A172 (cell line): Measurements from ENCODE around the gene SP140L. TPM values are rescaled to one million over a fixed set of nuclear protein-coding genes. Genes with fewer than 3 reads are reported as not detected.
A peak's percentile ranks its signal among the peaks of the same experiment; 100 is the strongest.
"Not testable (repeated sequence)": the region's sequence is repeated elsewhere in the genome, so short reads cannot be mapped to it uniquely, and the experiment has no call there.

Experiments
- DNase-seq: peaks from one replicate; pipeline ENCODE4 v3.0.0-alpha.2; 2015; ENCODE audit warnings: low spot score
- total RNA-seq: library from RNA; depleted of rRNA; stranded (reverse); fragments of >200 nt; shearing (Covaris generic); gene quantifications from 2 replicates; pipeline ENCODE4 v1.2.3, GENCODE V29; 2014

SP140L gene
- total RNA-seq, 1 experiment from 2014 or later, result 13.0 TPM

DNA sequence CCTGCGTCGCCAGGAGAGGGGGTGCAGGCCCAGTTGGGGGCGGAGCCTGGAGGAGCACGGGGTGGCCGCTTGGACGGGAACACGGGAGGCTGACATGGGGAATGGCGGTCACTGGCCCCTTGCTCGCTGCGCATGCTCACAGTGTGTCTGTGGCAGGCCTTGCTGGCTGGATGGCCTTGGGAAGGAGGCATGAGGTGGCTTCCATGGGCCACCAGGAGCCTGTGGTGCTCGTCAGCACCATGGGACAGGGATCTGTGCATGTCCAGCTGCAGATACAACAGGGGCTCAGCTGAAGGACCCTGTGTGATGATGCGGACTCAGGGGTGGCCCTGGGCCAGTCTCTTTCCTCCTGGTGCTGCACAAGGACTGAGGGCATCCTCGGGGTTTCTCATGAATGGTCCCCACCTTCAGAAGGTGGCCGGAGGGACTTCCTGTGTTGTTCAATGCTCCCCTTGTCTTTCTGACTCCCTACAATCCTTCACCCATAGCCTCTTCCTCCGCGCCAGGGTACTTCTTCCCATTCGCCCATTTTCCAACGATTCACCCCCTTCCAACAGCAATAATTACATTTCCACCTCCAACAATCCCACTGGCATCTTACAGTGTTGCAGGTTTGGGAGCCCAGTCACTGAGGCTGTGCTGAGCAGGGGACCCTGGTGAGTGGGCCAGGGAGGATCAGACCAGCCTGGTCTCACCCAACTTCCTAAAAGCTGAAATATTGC, 3.4 kb upstream of the SP140L start:
- no peak for DNase-seq

DNA sequence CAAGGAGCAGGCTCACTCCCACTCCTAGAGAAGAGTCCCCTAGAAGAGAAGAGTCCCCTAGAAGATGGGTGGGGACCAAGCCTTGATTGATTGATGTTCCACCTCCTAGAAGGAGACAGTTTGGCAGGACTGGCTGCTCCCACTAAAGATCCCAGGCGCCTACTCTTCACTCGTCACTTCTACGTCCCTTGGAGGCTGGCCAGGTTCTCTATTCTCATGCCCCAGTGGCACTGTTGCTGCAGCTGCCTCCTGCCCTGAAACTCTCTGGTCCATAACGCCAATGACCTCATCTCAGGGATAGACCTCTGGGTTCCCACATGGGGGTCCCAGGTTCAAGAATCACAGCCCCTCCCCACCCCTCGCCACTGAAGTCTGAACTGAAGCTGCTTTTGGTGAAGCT, 2.5 kb upstream of the SP140L start:
- DNase-seq, result no peak

DNA sequence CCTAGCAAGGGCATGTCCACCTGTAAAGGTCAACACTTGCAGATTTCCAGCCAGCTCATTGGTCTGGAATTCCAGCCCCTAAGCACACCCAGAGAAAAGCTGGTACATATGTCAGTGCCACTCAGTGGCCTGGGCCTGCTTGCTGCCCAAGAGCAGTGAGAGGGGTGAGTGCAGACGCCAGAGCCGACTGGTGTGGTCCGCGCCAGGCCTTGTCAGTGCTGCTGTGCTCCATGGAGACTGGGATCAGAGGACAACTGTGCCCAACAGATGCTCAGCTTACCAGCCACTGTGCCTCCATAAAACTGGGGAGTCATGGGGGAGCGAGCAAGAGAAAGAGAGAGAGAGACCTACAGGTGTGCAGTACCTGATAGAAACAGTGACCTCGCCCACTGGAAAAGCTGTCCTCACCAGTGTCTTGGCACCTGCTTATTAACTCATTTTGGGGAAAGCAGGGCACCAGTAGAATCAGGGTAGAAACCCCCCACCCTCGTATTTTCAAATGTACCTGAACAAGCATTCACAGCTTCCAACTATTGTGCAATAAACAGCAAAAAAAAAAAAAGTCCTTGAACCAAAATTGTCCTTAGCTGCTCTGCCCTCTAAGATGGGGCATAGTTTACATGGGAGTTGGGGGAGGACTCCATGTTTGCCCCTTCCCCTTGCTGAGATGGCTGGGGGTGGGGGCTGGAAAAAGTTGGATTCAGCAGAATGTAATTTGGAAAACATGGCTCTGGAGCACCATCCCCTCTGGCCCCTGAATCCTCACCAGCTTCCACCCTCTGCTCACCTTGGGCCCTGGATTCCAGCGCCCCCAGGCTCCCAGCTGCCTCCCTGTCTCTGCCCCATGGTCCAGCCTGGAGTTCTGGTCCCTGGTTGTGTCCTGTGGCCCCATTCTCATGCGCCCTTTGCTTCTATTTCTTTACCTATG, 1.4 kb upstream of the SP140L start:
- DNase-seq, result no peak

DNA sequence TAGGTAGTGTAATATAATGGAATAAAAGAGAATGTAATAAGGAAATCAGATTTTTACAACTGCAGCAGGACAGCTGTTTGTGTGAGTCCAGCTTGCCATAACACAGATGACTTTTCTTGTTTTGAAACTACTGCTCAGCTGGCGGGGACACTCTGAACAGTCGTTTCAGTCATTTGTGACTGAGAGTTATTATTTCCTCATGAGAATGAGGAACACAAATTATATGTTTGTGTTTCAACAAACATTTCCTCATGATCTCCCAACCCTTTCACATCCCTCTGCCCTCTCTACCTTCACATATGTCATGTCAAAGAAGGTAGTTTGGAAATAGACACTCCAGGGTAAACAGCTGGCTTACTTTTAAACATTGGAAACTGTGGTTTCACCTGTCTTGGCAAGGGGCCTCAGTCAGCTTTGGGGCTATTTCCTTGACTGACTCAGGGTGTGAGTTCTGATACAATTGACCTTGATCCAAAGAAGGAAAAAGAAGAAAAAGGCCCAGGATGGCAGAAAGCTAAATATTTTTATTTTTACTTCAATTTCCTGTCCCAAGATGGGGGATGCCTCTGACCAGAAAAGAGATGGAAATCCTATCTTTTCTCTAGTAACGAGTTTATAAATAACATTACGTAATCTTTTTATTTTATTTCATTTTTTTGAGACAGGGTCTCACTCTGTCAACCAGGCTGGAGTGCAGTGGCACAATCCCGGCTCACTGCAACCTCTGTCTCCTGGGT, 593 bp downstream of the SP140L start:
- no peak for DNase-seq

DNA sequence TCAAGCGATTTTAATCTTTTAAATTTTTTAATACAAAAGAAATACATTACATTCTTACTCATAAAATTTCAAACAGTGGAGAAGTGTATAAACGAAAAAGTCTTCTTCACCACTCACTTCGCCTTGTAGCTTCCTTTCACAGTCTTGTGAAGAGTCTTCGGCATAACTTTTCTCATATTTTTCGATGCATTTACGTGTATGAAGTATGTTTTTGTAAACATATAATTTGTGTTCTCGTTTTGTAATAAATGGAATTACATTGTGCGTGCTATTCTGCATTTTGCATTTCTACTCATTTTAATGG, 1.1 kb downstream of the SP140L start:
- DNase-seq, result no peak

DNA sequence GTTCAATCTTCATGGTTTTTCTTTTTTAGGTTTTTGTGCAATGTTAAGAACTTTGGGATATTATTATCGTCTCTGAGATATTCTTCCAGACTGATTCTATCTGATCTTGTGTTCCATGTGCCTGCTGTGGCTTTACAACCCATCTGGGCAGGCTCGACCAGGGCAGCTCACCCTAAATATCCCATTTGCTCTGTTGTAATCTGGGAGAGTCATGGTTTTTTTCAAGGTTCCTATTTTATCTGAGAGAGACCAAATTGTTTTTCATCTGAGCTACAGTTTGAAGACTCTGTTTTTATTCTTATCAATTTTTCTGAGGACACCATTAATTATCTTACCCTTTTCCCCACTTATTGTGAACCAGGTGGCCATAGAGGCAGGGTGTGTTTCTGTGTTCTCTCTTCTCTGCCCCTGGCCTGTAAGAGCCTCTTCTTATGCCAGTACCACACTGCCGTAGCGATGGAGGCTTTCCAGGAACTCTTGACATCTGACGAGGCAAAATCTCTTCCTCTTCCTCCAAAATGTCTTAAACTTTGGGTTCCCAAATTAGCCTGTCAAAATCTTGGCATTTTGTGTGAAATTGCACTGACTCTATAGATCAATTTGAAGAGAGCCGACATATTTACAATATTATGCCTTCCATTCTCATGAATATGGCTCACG, 3.1 kb downstream of the SP140L start:
- DNase-seq, result no peak

DNA sequence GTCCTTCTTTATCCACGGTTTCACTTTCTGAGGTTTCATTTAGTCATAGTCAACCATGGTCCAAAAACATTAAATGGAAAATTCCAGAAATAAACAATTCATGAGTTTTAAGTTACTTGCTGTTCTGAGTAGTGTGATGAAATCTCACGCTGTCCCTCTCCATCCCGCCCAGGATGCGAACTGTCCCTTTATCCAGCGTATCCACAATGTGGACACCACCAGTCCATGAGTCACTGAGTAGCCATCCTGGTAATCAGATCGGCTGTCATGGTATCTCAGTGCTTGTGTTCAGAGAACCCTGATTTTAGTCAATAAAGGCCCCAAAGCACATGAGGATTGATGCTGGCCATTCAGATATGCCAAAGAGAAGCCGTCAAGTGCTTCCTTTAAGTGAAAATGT, 3.7 kb downstream of the SP140L start:
- peak; percentile 54 for DNase-seq

DNA sequence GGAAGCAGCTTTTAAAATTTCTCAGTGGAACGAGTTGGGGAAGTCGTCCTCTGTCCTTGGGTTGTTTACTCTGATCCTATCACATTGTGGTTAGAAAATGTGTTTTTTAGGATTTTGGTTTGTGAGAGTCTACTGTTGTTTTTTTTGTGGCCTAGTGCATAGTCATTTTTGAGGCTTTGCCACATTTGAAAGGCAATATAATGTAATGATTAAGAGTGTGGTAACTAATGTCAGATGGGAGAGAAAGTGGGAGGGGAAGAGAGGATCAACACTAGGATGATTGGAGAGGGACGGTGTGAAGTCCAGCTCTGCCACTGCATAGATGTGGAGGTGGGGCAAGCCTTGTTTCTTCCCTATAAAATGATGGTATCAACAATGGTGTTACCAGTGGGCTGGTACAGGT, 8.5 kb downstream of the SP140L start:
- no peak for DNase-seq

DNA sequence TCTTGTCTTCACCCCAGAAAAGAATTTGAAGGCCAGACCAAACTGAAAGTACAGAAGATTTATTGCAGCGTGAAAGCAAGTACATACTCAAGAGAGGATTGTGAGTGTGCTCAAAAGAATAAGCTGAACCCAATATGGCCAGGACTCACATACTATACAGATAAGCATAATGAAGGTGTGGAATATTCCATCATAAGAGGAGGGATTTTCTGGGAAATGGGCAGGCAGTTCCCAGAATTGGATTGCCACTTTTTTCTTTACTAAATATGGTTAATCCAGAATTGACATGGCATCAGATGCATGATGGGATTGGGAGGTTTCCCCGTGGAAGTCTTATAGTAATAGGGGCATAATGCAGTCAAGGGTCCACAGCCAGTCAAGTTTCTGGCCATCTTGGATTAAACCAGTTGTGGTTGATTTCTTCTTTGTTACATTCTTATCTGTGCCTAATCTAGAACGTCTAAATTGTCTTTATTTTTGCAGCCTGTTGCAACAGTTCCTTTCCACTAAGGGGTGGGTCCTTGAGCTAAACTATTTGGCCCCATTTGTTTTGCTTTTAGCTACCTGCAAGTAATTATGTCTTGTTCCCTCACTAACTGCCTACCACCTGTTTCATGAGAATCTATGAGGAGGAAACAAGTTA, 9.0 kb downstream of the SP140L start:
- DNase-seq, result no peak

DNA sequence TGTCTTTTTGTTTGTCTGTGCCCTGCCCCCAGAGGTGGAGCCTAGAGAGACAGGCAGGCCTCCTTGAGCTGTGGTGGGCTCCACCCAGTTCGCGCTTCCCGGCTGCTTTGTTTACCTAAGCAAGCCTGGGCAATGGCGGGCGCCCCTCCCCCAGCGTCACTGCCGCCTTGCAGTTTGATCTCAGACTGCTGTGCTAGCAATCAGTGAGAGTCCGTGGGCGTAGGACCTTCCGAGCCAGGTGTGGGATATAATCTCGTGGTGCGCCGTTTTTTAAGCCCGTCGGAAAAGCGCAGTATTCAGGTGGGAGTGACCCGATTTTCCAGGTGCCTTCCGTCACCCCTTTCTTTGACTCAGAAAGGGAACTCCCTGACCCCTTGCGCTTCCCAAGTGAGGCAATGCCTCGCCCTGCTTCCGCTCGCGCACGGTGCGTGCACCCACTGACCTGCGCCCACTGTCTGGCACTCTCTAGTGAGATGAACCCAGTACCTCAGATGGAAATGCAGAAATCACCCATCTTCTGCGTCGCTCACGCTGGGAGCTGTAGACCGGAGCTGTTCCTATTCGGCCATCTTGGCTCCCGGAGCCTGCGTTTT, 15.0 kb downstream of the SP140L start:
- DNase-seq, result not testable (repeated sequence)

DNA sequence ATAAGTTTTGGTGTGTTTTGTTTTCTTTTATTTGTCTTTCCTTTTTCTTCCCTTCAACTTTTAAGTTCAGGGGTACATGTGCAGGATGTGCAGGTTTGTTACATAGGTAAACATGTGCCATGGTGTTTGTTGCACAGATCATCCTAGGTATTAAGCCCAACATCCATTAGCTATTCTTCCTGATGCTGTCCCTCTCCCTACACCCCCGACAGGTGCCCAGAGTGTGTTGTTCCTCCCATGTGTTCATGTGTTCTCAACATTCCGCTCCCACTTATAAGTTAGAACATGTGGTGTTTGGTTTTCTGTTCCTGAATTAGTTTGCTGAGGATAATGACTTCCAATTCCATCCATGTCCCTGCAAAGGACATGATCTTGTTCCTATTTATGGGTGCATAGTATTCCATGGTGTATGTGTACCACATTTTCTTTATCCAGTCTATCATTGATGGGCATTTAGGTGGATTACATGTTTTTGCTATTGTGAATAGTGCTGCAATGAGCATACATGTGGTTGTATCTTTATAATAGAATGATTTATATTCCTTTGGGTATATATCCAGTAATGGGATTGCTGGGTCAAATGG, 16.1 kb downstream of the SP140L start:
- DNase-seq, result not testable (repeated sequence)

DNA sequence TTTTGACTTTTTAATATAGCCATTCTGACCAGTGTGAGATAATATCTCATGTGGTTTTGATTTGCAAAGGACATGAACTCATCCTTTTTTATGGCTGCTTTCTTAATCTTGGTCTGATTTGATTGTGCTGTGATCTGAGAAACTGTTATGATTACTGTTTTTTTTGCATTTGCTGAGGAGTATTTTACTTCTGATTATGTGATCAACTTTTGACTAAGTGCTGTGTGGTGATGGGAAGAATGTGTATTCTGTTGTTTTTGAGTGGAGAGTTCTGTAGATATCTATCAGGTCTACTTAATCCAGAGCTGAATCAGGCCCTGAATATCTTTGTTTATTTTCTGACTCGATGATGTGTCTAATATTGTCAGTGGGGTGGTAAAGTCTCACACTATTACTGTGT, 16.8 kb downstream of the SP140L start:
- no peak for DNase-seq

DNA sequence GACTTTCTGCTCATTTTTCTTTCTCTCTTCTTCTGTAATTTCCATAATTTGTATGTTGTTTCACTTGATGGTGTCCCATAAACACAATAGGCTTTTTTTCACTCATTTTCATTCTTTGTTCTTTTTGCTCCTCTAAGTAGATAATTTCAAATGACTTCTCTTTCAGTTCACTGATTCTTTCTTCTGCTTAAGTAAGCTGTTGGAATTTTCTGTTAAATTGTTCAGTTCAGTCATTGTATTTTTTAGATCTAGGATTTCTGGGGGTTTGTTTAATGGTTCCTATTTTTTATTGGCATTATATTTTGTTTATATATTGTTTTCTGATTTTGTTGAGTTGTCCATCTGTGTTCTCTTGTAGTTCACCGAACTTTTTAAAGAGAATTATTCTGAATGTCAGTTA, 19.5 kb downstream of the SP140L start:
- no peak for DNase-seq

DNA sequence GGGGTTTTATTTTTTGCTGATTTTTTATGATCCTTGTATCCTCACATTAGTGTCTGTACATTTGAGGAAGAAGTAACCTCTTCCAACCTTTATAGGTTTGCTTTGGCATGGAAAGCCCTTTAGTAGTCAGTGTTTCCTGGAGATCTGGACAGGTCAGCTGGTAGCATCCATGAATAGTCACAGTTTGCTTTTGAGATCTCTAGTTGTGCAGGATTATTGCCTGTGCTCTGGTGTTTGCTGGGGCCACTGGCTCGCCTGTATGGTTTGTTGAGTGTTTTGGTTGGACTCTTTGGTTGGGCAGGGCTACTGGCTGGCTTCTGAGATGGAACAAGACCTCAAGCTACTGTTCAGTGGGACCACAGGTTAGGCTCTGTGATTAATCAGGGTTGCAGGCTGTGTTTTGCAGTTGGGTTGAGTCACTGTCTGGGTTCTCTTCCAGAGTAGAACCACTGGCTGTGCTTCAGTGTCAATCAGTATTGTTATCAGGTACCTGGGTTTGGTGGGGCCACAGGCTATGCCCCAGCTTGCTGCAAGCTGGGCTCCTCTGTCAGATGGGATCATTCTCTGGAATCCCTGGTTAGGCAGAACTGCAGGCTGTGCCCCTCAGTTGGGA, 20.0 kb downstream of the SP140L start:
- DNase-seq, result no peak

DNA sequence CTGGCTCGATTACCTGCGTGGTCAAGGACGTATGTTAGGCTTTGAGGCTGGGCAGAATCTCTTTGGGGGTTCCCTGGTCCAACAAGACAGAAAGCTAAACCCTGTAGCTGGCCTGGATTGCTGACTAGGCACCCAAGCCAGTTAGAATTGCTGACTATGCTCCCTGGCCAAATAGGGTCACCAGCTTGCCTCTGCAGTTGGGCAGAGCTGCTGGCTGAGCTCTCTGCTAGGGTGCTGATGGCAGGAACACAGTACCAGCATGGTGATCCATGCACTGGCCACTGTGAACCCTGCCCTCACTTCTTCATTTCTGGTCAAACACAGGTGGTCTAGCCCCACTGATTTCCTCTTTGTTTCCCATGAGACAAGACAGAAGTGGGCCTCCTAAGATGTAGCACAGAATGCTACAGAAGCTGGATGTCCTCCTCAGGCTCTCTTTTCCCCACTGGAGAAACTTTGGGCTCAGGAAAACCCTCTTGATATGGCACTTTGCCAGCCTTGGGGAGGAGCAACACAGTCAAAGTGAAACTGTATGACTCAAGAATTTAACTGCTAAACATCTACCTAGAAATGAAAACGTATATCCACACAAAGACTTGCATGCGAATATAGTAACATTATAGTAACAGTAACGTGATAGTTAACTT, 20.8 kb downstream of the SP140L start:
- DNase-seq, result peak; percentile 11

DNA sequence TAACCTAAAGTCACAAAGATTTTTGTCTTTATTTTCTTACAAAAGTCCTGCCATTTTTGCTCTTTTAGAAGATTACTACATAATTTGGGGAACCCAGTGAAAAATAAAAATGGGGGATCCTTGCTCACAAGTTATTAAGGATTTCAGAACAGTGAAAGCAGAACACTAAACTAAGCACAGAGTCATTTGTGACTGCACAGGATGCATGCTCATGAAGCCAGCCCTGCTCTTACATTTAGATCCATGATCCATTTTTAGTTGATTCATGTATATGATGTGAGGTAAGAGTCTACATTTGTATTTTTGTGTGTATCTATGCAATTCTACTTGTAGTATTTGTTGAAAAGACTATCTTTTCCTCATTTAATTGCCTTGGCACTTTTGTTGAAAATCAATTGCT, 21.8 kb downstream of the SP140L start:
- no peak for DNase-seq

DNA sequence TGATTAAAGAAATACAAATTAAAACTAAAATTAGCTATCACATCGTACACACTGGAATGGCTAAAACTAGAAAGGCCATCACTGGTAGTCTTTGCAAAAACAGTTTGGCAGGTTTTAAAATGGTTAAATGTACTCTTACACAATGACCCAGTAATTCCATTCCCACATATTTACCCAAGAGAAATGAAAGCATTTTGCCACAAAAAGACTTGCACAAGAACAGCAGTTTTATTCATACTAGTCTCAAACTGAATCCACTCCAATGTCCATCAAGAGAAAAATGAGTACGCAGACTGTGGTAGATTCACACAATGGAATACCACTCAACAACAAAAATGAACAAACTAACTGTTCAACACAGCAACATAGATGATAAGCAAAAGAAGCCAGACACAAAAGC, 29.1 kb downstream of the SP140L start:
- no peak for DNase-seq

DNA sequence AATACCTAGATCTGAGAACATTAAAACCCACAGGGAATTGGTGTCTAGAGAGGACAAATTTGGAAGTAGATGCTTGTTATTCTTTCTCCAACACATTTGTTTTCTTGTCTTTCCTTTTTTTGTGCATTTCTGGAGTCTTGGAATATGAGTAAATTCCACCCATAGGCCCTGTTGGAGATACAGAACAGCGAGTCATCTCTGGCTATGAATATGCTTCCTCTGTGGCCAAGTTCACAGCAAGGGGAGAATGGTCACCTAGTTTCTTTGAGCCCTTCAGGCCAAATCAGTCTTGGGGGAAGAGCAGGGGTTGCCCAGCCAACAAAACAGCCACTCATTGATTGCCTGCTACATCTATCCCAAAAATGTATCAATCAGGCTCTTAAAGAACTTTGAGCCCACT, 31.3 kb downstream of the SP140L start:
- DNase-seq, result peak; percentile 6

DNA sequence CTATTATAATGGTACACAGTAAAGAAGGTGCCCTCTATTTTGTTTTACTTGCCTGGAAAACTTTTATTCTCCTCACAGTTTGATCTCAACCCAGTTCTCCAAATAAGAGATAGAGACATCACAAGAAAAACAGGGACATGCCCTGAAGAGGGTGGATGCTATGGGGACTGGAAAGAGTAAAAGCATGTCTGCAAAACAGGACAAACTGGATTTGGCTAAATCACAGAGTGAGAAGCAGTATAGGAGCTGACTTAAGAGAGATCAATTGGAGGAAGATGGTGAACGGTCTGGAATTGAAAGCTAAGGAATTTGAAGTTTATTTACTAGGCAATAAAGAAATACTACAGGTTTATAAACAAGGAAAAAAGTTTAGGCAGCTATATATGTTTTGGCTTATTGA, 33.0 kb downstream of the SP140L start:
- no peak for DNase-seq
